Measurements from ENCODE around the gene ABCA4.

- no peak for TF ChIP-seq POLR2AphosphoS5 (IDR thresholded peaks at IDR 0.05; ENCODE audit: insufficient read depth in 1 of 2, low read depth in 1 of 2)
- TF ChIP-seq CTCF (IDR thresholded peaks at IDR 0.05), result no peak
- TF ChIP-seq POLR2A (IDR thresholded peaks at IDR 0.05), result no peak
Measured at GRCh38 chr1:94120570-94120901, 412 bp downstream of the ABCA4 start.
